ENCODE results near the gene ATP7A.

- no peak for TF ChIP-seq CTCF (IDR thresholded peaks at IDR 0.05; ENCODE audit: insufficient read depth, low read depth, low read length)
- TF ChIP-seq EZH2 (IDR thresholded peaks at IDR 0.05; ENCODE audit: insufficient read depth, low read length): no peak
Observed at GRCh38 chrX:77930581-77930980, 20.1 kb downstream of the ATP7A start.

Measured in astrocyte (in vitro differentiated cells and primary cell).